Breast epithelium (tissue), 4 donors: ENCODE results near the gene RBM43. TPM values are rescaled to one million over a fixed set of nuclear protein-coding genes. Genes with fewer than 3 reads are reported as not detected.

ENCODE experiments used
- DNase-seq, 2 donors: peaks; one replicate each; pipeline ENCODE4 v3.0.0-alpha.2; 2019; ENCODE audit warnings: low spot score in 2 of 2
- H3K27ac ChIP-seq, 2 donors: fragments of 200-600 bp; sonication (generic) in 1 of 2; one replicate each; pipeline ENCODE4 v1.5.1; 2016 to 2019; ENCODE audit warnings: mild to moderate bottlenecking in 1 of 2
- H3K27me3 ChIP-seq, 2 donors: fragments of 200-600 bp; sonication (generic) in 1 of 2; one replicate each; pipeline versions ENCODE4 v1.5.1 to v1.6.0; 2017 to 2019; ENCODE audit warnings: control low read depth in 1 of 2, mild to moderate bottlenecking in 1 of 2
- H3K36me3 ChIP-seq: fragments of 200-600 bp; one replicate; pipeline ENCODE4 v1.5.1; 2019
- H3K4me1 ChIP-seq, 2 donors: fragments of 200-600 bp; sonication (generic); one replicate each; pipeline ENCODE4 v1.5.1; 2016 to 2019; ENCODE audit warnings: control low read depth in 1 of 2
- H3K4me3 ChIP-seq, 3 donors: fragments of 200-600 bp; sonication (generic); 1 replicate in 2 of 3; 2 replicates in 1 of 3; pipeline ENCODE4 v1.5.1; 2016 to 2019; ENCODE audit warnings: mild to moderate bottlenecking in 3 of 3, moderate library complexity in 2 of 3
- H3K9me3 ChIP-seq, 2 donors: fragments of 200-600 bp; sonication (generic) in 1 of 2; one replicate each; pipeline ENCODE4 v1.5.1; 2016 to 2019; ENCODE audit warnings: control low read depth in 1 of 2
- POLR2A ChIP-seq: fragments of 450-650 bp; IDR thresholded peaks from one replicate; pipeline ENCODE4 v1.6.1; 2016; ENCODE audit warnings: antibody characterized with exemption, mild to moderate bottlenecking, moderate library complexity
- POLR2AphosphoS5 ChIP-seq, 3 donors: sonication (generic); formaldehyde crosslinking; IDR thresholded peaks; one replicate each; pipeline ENCODE4 v1.6.1; 2017; ENCODE audit warnings: antibody characterized with exemption in 3 of 3
- intact Hi-C: fragments of 100-400 bp; cut with DNase I; formaldehyde crosslinking; loops from one replicate; pipeline ENCODE4 v1.15.1; 2023; ENCODE audit warnings: low total_unique reads
- total RNA-seq, 3 donors: library from RNA; depleted of rRNA; stranded (reverse); fragments of >200 nt; gene quantifications; one replicate each; pipeline ENCODE4 v1.1.0, GENCODE V29; 2016
- TF ChIP-seq, protein P1 (sequence below), 3 donors: fragments of 450-650 bp; IDR thresholded peaks; one replicate each; pipeline ENCODE4 v1.5.1; 2016 to 2017; ENCODE audit warnings: antibody characterized with exemption in 3 of 3, mild to moderate bottlenecking in 3 of 3, moderate library complexity in 3 of 3

The RBM43 gene
- total RNA-seq, 3 donors from 2014 or later: 4.6 to 6.6 (median 5.0) TPM

DNA sequence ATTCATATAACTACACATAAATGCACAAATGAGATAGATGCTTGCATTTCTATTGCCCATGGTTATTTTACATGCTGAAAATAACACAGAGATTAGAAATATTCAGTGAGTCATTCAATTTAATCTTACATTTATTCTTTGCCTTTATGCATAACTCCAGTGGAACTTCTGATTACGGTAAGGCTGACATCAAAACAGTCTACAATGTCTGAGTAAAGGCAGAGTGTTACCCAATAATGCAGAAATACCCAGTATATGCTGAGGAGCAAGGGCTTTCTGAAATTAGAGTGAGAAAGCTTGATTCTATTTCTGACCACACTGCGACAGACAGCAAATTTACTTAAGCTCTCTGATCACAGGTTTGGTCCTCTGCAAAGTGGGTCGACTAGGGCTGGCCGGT, 18.6 kb upstream of the RBM43 start:
- no peak overlapping the region for H3K27ac ChIP-seq
- H3K4me3 ChIP-seq: no peak overlapping the region
- H3K27me3 ChIP-seq: no peaks in the 10 kb centered on the region
- no peaks in the 10 kb centered on the region for H3K9me3 ChIP-seq
- intact Hi-C loops: no loop called here
- no peak for TF ChIP-seq POLR2AphosphoS5 (IDR thresholded peaks at IDR 0.05)
- TF ChIP-seq POLR2A: no peak
- TF ChIP-seq, protein P1, sequence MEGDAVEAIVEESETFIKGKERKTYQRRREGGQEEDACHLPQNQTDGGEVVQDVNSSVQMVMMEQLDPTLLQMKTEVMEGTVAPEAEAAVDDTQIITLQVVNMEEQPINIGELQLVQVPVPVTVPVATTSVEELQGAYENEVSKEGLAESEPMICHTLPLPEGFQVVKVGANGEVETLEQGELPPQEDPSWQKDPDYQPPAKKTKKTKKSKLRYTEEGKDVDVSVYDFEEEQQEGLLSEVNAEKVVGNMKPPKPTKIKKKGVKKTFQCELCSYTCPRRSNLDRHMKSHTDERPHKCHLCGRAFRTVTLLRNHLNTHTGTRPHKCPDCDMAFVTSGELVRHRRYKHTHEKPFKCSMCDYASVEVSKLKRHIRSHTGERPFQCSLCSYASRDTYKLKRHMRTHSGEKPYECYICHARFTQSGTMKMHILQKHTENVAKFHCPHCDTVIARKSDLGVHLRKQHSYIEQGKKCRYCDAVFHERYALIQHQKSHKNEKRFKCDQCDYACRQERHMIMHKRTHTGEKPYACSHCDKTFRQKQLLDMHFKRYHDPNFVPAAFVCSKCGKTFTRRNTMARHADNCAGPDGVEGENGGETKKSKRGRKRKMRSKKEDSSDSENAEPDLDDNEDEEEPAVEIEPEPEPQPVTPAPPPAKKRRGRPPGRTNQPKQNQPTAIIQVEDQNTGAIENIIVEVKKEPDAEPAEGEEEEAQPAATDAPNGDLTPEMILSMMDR (IDR thresholded peaks at IDR 0.05): no peak
- no peaks in the 10 kb centered on the region for H3K4me1 ChIP-seq
- H3K36me3 ChIP-seq: no peaks in the 10 kb centered on the region
- no peak for DNase-seq

DNA sequence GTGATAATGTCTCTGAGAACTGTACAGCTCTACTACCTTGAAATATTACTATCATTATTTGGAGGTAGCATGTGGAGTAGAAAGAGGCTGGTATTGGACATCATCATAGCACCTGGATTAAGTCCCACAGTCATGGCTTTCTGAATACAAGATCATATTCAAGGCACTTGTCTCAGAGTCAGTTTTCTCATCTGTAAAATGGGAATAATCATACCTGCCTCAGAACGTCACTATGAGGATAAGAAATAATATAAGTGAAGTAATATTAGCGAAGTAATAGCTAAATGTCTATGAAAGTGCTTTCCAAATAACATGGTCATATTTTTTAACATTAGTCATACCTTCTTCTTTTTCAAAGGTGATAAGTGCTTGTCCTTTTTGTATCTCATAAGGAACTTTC, 16.8 kb upstream of the RBM43 start:
- no peak for DNase-seq
- TF ChIP-seq POLR2A: no peak
- TF ChIP-seq, protein P1 (IDR thresholded peaks at IDR 0.05): no peak
- no peak for TF ChIP-seq POLR2AphosphoS5 (IDR thresholded peaks at IDR 0.05)
- intact Hi-C loops: no loop called here
- no peak overlapping the region for H3K4me3 ChIP-seq
- no peaks in the 10 kb centered on the region for H3K9me3 ChIP-seq
- H3K4me1 ChIP-seq: no peaks in the 10 kb centered on the region
- H3K27me3 ChIP-seq: no peaks in the 10 kb centered on the region
- H3K36me3 ChIP-seq: no peaks in the 10 kb centered on the region
- H3K27ac ChIP-seq: no peak overlapping the region

DNA sequence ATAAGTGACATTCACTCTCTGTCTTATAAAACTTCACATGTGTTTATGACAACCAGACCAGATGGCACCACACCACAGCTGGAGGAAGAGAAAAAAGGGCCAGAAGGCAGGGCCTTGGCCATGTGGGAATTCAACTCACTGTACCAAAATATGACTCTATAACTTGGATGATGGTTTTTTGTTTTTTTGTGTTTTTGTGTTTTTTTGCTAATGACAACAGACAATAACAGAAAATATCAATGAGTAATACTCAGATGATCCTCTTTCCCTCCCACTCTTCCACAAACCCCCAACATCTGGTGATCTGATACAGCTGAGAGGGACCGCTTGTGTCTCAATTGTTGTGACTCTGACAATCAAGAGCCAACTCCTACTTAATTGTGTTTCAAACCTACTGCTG, 15.4 kb upstream of the RBM43 start:
- no peaks in the 10 kb centered on the region for H3K4me1 ChIP-seq
- H3K36me3 ChIP-seq: peaks cover 5% of the 10 kb centered on the region
- no peaks in the 10 kb centered on the region for H3K27me3 ChIP-seq
- TF ChIP-seq, protein P1 (IDR thresholded peaks at IDR 0.05): no peak
- TF ChIP-seq POLR2A (no peak), POLR2AphosphoS5 (IDR thresholded peaks at IDR 0.05) (no peak)
- H3K9me3 ChIP-seq: no peaks in the 10 kb centered on the region
- no peak overlapping the region for H3K27ac ChIP-seq
- no peak overlapping the region for H3K4me3 ChIP-seq
- intact Hi-C loops: no loop called here
- no peak for DNase-seq

DNA sequence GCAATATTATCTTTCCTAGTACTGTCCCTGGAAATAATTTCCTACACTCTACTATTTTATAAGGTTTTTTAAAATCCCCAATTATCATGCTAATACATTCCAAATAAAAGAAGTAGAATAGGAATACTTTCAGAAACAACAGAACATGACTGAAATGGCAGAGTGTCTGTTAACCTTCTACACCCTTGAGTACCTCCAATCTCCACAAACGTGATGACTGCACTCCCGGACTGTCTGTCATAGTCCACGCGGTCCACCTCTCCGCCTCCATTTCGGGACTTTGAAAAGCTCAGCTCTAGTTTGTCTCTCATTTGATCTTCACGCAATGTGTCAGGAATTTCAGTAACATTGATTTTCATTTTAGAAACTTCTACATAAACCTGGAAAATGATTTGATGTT, 13.6 kb upstream of the RBM43 start:
- Histone ChIP-seq H3K36me3 (peaks cover 5% of the 10 kb centered on the region), H3K9me3 (no peaks in the 10 kb centered on the region), H3K27ac (no peak overlapping the region), H3K4me1 (no peaks in the 10 kb centered on the region), H3K27me3 (no peaks in the 10 kb centered on the region), H3K4me3 (no peak overlapping the region)
- no peak for DNase-seq
- intact Hi-C loops: no loop called here
- TF ChIP-seq POLR2A (no peak), POLR2AphosphoS5 (IDR thresholded peaks at IDR 0.05) (no peak)
- TF ChIP-seq, protein P1 (IDR thresholded peaks at IDR 0.05): no peak

DNA sequence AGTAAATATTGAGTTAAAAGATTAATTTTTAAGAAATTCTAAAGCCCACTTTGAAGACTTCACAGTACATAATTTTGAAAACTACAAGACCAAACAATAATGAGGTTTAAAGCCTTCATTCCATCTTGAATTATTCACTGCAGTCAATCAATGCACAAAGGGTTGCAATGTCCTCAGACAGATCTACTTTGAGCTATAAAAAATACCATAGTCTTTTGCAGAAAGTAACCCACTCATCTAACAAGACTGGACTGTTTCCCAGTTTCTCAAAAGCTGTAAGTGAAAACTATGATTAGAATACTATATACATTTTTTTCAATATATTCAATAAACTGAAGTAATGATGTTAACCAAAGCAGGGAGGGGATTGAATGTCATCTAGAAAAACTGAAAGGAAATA, 10.2 kb upstream of the RBM43 start:
- no peak for TF ChIP-seq POLR2A
- TF ChIP-seq, protein P1 (IDR thresholded peaks at IDR 0.05): no peak
- no peak for TF ChIP-seq POLR2AphosphoS5 (IDR thresholded peaks at IDR 0.05)
- H3K36me3 ChIP-seq: peaks cover 5% of the 10 kb centered on the region
- intact Hi-C loops: no loop called here
- no peaks in the 10 kb centered on the region for H3K9me3 ChIP-seq
- no peak overlapping the region for H3K27ac ChIP-seq
- H3K4me3 ChIP-seq: no peak overlapping the region
- no peaks in the 10 kb centered on the region for H3K27me3 ChIP-seq
- H3K4me1 ChIP-seq: no peaks in the 10 kb centered on the region
- DNase-seq: no peak
